Epithelial cell of prostate (primary cell): Measurements from ENCODE around the gene PRLR.
"Not testable (repeated sequence)": the region's sequence is repeated elsewhere in the genome, so short reads cannot be mapped to it uniquely, and the experiment has no call there.

Source experiments
- DNase-seq: peaks from one replicate; pipeline ENCODE4 v3.0.0-alpha.2; 2011; ENCODE audit warnings: low read depth, low spot score
- H3K27ac ChIP-seq: fragments of 450-650 bp; 2 replicates; pipeline ENCODE4 v1.5.1; 2017; ENCODE audit warnings: mild to moderate bottlenecking

Gene PRLR

GRCh38 chr5:35048910-35049309, 181.4 kb downstream of the PRLR start:
- DNase-seq, result no peak
- H3K27ac ChIP-seq, result no peak overlapping the region

GRCh38 chr5:35047785-35048404, 182.4 kb downstream of the PRLR start, which contains the start of gene AGXT2:
TSS of gene AGXT2 (minus strand) at chr5:35047949. CDS start at chr5:35047892, 57 bp downstream.
- DNase-seq, result no peak
- H3K27ac ChIP-seq, result no peak within 1 kb of the TSS

GRCh38 chr5:35046774-35047173, 183.5 kb downstream of the PRLR start:
- no peak for DNase-seq
- H3K27ac ChIP-seq, result no peak overlapping the region

- DNase-seq, result no peak
- H3K27ac ChIP-seq, result no peak overlapping the region
These were observed 185.0 kb downstream of the PRLR start for GRCh38 chr5:35045280-35045679.

GRCh38 chr5:35044649-35045048, 185.6 kb downstream of the PRLR start:
- no peak for DNase-seq
- H3K27ac ChIP-seq, result no peak overlapping the region

- DNase-seq, result no peak
- no peak overlapping the region for H3K27ac ChIP-seq
These were observed 187.5 kb downstream of the PRLR start for GRCh38 chr5:35042781-35043180.

- H3K27ac ChIP-seq, result no peak overlapping the region
- no peak for DNase-seq
These were observed 189.0 kb downstream of the PRLR start for GRCh38 chr5:35041261-35041660.

GRCh38 chr5:35038891-35039290, 191.4 kb downstream of the PRLR start:
- no peak overlapping the region for H3K27ac ChIP-seq
- DNase-seq, result no peak

GRCh38 chr5:35036536-35036935, 193.8 kb downstream of the PRLR start:
- no peak overlapping the region for H3K27ac ChIP-seq
- DNase-seq, result no peak

- H3K27ac ChIP-seq, DNase-seq: not testable (repeated sequence)
These were observed 194.4 kb downstream of the PRLR start for GRCh38 chr5:35035929-35036328.

GRCh38 chr5:35035271-35035670, 195.0 kb downstream of the PRLR start:
- DNase-seq, result no peak

GRCh38 chr5:35032356-35032755, 197.9 kb downstream of the PRLR start:
- no peak for DNase-seq
- no peak overlapping the region for H3K27ac ChIP-seq

More at GRCh38 chr5:35035271-35035670, 195.0 kb downstream of the PRLR start:
- no peak overlapping the region for H3K27ac ChIP-seq

- H3K27ac ChIP-seq, result no peak overlapping the region
- no peak for DNase-seq
These were observed 199.0 kb downstream of the PRLR start for GRCh38 chr5:35031276-35031675.

GRCh38 chr5:35030426-35031100, 199.7 kb downstream of the PRLR start:
- DNase-seq, result no peak
- H3K27ac ChIP-seq, result no peak overlapping the region

- DNase-seq, result no peak
- H3K27ac ChIP-seq, result no peak overlapping the region
These were observed 201.0 kb downstream of the PRLR start for GRCh38 chr5:35029333-35029732.

GRCh38 chr5:35026941-35027340, 203.3 kb downstream of the PRLR start:
- H3K27ac ChIP-seq, result no peak overlapping the region
- DNase-seq, result no peak

- no peak for DNase-seq
- H3K27ac ChIP-seq, result no peak overlapping the region
These were observed 203.9 kb downstream of the PRLR start for GRCh38 chr5:35026280-35026840.

- no peak overlapping the region for H3K27ac ChIP-seq
- no peak for DNase-seq
These were observed 205.3 kb downstream of the PRLR start for GRCh38 chr5:35024911-35025510.

GRCh38 chr5:35023391-35024178, 206.7 kb downstream of the PRLR start:
- no peak for DNase-seq
- H3K27ac ChIP-seq, result no peak overlapping the region
